CD14-positive monocyte (primary cell): ENCODE data around the gene POMT1. TPM values are rescaled to one million over a fixed set of nuclear protein-coding genes. Genes with fewer than 3 reads are reported as not detected.

Source experiments
- DNase-seq, 3 donors: peaks; one replicate each; pipeline ENCODE4 v3.0.0-alpha.2; 2011 to 2022
- H2AFZ ChIP-seq: 2 replicates; pipeline ENCODE4 v1.6.0; 2012; ENCODE audit warnings: mild to moderate bottlenecking, low read depth, low read length, inconsistent platforms; ENCODE audit not compliant: insufficient read depth, poor library complexity, severe bottlenecking
- H3K27ac ChIP-seq, 2 donors: 1 replicate in 1 of 2; 2 replicates in 1 of 2; pipeline ENCODE4 v1.5.1; 2012 to 2013; ENCODE audit warnings: low read length in 2 of 2, control low read depth in 1 of 2, inconsistent platforms in 1 of 2, low read depth in 1 of 2, mild to moderate bottlenecking in 1 of 2
- H3K27me3 ChIP-seq, 2 donors: one replicate each; pipeline versions ENCODE4 v1.6.0 to v1.6.1; 2011 to 2013; ENCODE audit warnings: low read length in 2 of 2; ENCODE audit not compliant: control insufficient read depth in 2 of 2, insufficient read depth in 2 of 2
- H3K36me3 ChIP-seq, 2 donors: replicated peaks in 1 of 2; 1 replicate in 1 of 2; 2 replicates in 1 of 2; pipeline versions ENCODE4 v1.5.1 to v1.6.1; 2012 to 2013; ENCODE audit warnings: low read length in 2 of 2, control low read depth in 1 of 2, inconsistent platforms in 1 of 2, mild to moderate bottlenecking in 1 of 2; ENCODE audit not compliant: insufficient read depth in 2 of 2, control insufficient read depth in 1 of 2
- H3K4me1 ChIP-seq, 2 donors: 1 replicate in 1 of 2; 2 replicates in 1 of 2; pipeline versions ENCODE4 v1.5.1 to v1.6.1; 2012 to 2013; ENCODE audit warnings: low read length in 2 of 2, control low read depth in 1 of 2, inconsistent platforms in 1 of 2, mild to moderate bottlenecking in 1 of 2, moderate library complexity in 1 of 2; ENCODE audit not compliant: insufficient read depth in 2 of 2, control insufficient read depth in 1 of 2
- H3K4me2 ChIP-seq: replicated peaks from 2 replicates; pipeline ENCODE3; 2012; ENCODE audit warnings: low read length, moderate library complexity, mild to moderate bottlenecking; ENCODE audit not compliant: poor library complexity, severe bottlenecking; ENCODE audit errors: extremely low read depth
- H3K4me3 ChIP-seq, 3 experiments: fragments of 200-600 bp in 1 of 3; sonication (generic) in 1 of 3; replicated peaks in 1 of 3; 1 replicate in 2 of 3; 2 replicates in 1 of 3; pipeline ENCODE4 v1.5.1; 2011 to 2013; ENCODE audit warnings: low read length in 3 of 3, mild to moderate bottlenecking in 3 of 3, control low read depth in 2 of 3, low read depth in 2 of 3, inconsistent platforms in 1 of 3, moderate library complexity in 1 of 3
- H3K79me2 ChIP-seq: 2 replicates; pipeline ENCODE4 v1.6.0; 2012; ENCODE audit warnings: mild to moderate bottlenecking, control low read depth, inconsistent platforms, low read length, moderate library complexity; ENCODE audit not compliant: insufficient read depth
- H3K9ac ChIP-seq: 2 replicates; pipeline ENCODE4 v1.6.0; 2017; ENCODE audit warnings: low read length, mild to moderate bottlenecking; ENCODE audit not compliant: insufficient read depth, poor library complexity, severe bottlenecking
- H3K9me3 ChIP-seq, 2 donors: replicated peaks in 1 of 2; 1 replicate in 1 of 2; 2 replicates in 1 of 2; pipeline versions ENCODE4 v1.5.1 to v1.6.1; 2012 to 2013; ENCODE audit warnings: low read length in 2 of 2, control low read depth in 1 of 2; ENCODE audit not compliant: control insufficient read depth in 1 of 2, insufficient read depth in 1 of 2
- H4K20me1 ChIP-seq: 2 replicates; pipeline ENCODE4 v1.6.0; 2012; ENCODE audit warnings: mild to moderate bottlenecking, low read length, control low read depth, moderate library complexity; ENCODE audit not compliant: insufficient read depth
- H3K27ac Mint-ChIP-seq, 7 donors: one replicate each; pipeline ENCODE4 v1.8.0; 2020; ENCODE audit warnings: mild to moderate bottlenecking in 7 of 7, mixed read lengths in 7 of 7, moderate library complexity in 6 of 7, inconsistent platforms in 2 of 7
- H3K27me3 Mint-ChIP-seq, 3 donors: one replicate each; pipeline ENCODE4 v1.8.0; 2021 to 2022; ENCODE audit warnings: low read depth in 3 of 3, mild to moderate bottlenecking in 3 of 3, mixed read lengths in 3 of 3, moderate library complexity in 3 of 3, inconsistent platforms in 1 of 3
- H3K36me3 Mint-ChIP-seq, 2 donors: one replicate each; pipeline ENCODE4 v1.8.0; 2020; ENCODE audit warnings: mixed read lengths in 2 of 2, inconsistent platforms in 1 of 2, mild to moderate bottlenecking in 1 of 2
- H3K4me1 Mint-ChIP-seq: one replicate; pipeline ENCODE4 v1.8.0; 2020; ENCODE audit warnings: mild to moderate bottlenecking, mixed read lengths
- H3K4me3 Mint-ChIP-seq, 2 donors: one replicate each; pipeline ENCODE4 v1.8.0; 2020; ENCODE audit warnings: mild to moderate bottlenecking in 2 of 2, mixed read lengths in 2 of 2, moderate library complexity in 1 of 2
- H3K9me3 Mint-ChIP-seq, 7 donors: one replicate each; pipeline ENCODE4 v1.8.0; 2020 to 2022; ENCODE audit warnings: mixed read lengths in 7 of 7, mild to moderate bottlenecking in 6 of 7, moderate library complexity in 6 of 7, inconsistent platforms in 2 of 7
- CTCF ChIP-seq: fragments of 200-600 bp; IDR thresholded peaks from one replicate; pipeline ENCODE4 v1.8.0; 2022; ENCODE audit warnings: antibody characterized with exemption, mild to moderate bottlenecking
- WGBS: methylation state at CpG from one replicate; pipeline ENCODE4 v1.1.5; 2013; ENCODE audit warnings: missing lambda C conversion rate; ENCODE audit not compliant: insufficient coverage; 5-methylcytosine and 5-hydroxymethylcytosine counted together
- intact Hi-C, 2 donors: fragments of 100-400 bp; cut with micrococcal nuclease; formaldehyde crosslinking; loops; one replicate each; pipeline versions ENCODE4 v1.15.0 to v1.15.1; 2023
- polyA plus RNA-seq, 3 donors: library from polyadenylated mRNA; depleted of rRNA in 1 of 3; unstranded in 2 of 3; stranded (reverse) in 1 of 3; fragments of 300-500 nt in 2 of 3; fragments of >200 nt in 1 of 3; fragmentation: Illumina TruSeq in 2 of 3; gene quantifications; 1 replicate in 2 of 3; 2 replicates in 1 of 3; pipeline ENCODE4 v1.2.3, GENCODE V29; 2012 to 2021

Gene POMT1
- polyA plus RNA-seq, 3 donors: 5.9 to 22.3 (median 7.5) TPM

GRCh38 chr9:131477367-131477766 lies 25.4 kb upstream of the POMT1 start:
- intact Hi-C loops: loop anchor here in 1 of 2 donors (5.0 kb wide), 1 partner anchor 130 kb away; no protein-coding TSS in a partner anchor
- no peak overlapping the region for H3K4me3 Mint-ChIP-seq

GRCh38 chr9:131477816-131478419 lies 24.8 kb upstream of the POMT1 start:
- Histone ChIP-seq H4K20me1 (peaks cover 80% of the 10 kb centered on the region), H3K4me3 (no peak overlapping the region), H3K4me1 (no peaks in the 10 kb centered on the region), H3K27me3 (no peaks in the 10 kb centered on the region), H3K36me3 (peaks cover 93 to 98% of the 10 kb centered on the region in 2 donors), H2AFZ (no peak overlapping the region), H3K9ac (no peak overlapping the region), H3K79me2 (peaks cover 3% of the 10 kb centered on the region), H3K4me2 (no peak overlapping the region), H3K27ac (peak overlapping the region in 1 of 2 donors; percentile 14), H3K9me3 (no peaks in the 10 kb centered on the region)
- intact Hi-C loops: loop anchor here in 1 of 2 donors (5.0 kb wide), 1 partner anchor 131 kb away; no protein-coding TSS in a partner anchor
- no peaks in the 10 kb centered on the region for H3K4me1 Mint-ChIP-seq
- WGBS: 90% methylated on average over 13 of the region's 19 CpGs
- DNase-seq: no peak
- peaks cover 88 to 100% of the 10 kb centered on the region in 2 donors for H3K36me3 Mint-ChIP-seq
- peaks cover 0 to 1% (median 0%) of the 10 kb centered on the region in 3 donors for H3K27me3 Mint-ChIP-seq
- H3K4me3 Mint-ChIP-seq: no peak overlapping the region
- no peaks in the 10 kb centered on the region for H3K9me3 Mint-ChIP-seq
- TF ChIP-seq CTCF: no peak
- peak overlapping the region in 4 of 7 donors; percentile 57 to 79 (median 67) for H3K27ac Mint-ChIP-seq

More at GRCh38 chr9:131477367-131477766, 25.4 kb upstream of the POMT1 start:
- Histone ChIP-seq H3K79me2 (peaks cover 6% of the 10 kb centered on the region), H4K20me1 (peaks cover 83% of the 10 kb centered on the region), H3K9me3 (no peaks in the 10 kb centered on the region), H2AFZ (no peak overlapping the region), H3K4me3 (no peak overlapping the region), H3K4me2 (no peak overlapping the region), H3K4me1 (no peaks in the 10 kb centered on the region), H3K36me3 (peaks cover 92 to 98% of the 10 kb centered on the region in 2 donors), H3K9ac (no peak overlapping the region), H3K27me3 (no peaks in the 10 kb centered on the region), H3K27ac (peak overlapping the region in 1 of 2 donors; percentile 14)
- Mint-ChIP-seq H3K27me3 (peaks cover 0 to 1% (median 0%) of the 10 kb centered on the region in 3 donors), H3K9me3 (no peaks in the 10 kb centered on the region), H3K36me3 (peaks cover 86 to 100% of the 10 kb centered on the region in 2 donors), H3K4me1 (no peaks in the 10 kb centered on the region), H3K27ac (peak overlapping the region in 2 of 7 donors; percentile 61 to 79)
- no peak for DNase-seq
- WGBS: 63% methylated on average over 10 of the region's 11 CpGs
- TF ChIP-seq CTCF: no peak
